HepG2 (cell line): ENCODE measurements around the gene RARA. TPM values are rescaled to one million over a fixed set of nuclear protein-coding genes. Genes with fewer than 3 reads are reported as not detected.

ENCODE experiments used
- ASH2L ChIP-seq: fragments of 300-600, 200-600 bp; sonication (generic); IDR thresholded peaks from 2 replicates; pipeline ENCODE4 v1.7.0; 2017; ENCODE audit warnings: low read depth, mild to moderate bottlenecking, moderate library complexity, mixed read lengths, low read length; ENCODE audit not compliant: insufficient read length
- CAMTA2 ChIP-seq: sonication (generic); formaldehyde crosslinking; IDR thresholded peaks from 2 replicates; pipeline ENCODE4 v1.4.0; 2020; ENCODE audit warnings: mild to moderate bottlenecking, missing genetic modification reagents, borderline replicate concordance
- ISL2 ChIP-seq: sonication (generic); formaldehyde crosslinking; IDR thresholded peaks from 2 replicates; pipeline ENCODE4 v1.5.0; 2020; ENCODE audit warnings: missing genetic modification reagents
- KLF16 ChIP-seq, 2 experiments: sonication (generic) in 1 of 2; formaldehyde crosslinking in 1 of 2; IDR thresholded peaks; 2 replicates each; pipeline versions ENCODE4 v1.6.1 to v1.8.0; 2016 to 2023; ENCODE audit warnings: missing genetic modification reagents in 2 of 2, missing compliant biosample characterization in 1 of 2
- RNF2 ChIP-seq: fragments of 450-650 bp; conservative IDR thresholded peaks from 2 replicates; pipeline ENCODE4 v1.6.1; 2016; ENCODE audit warnings: low read depth
- SRSF4 ChIP-seq: fragments of 200-400 bp; formaldehyde crosslinking; IDR thresholded peaks from one replicate; pipeline ENCODE4 v1.6.1; 2018; ENCODE audit warnings: mild to moderate bottlenecking, low read depth, low read length, moderate library complexity; ENCODE audit not compliant: poor library complexity, severe bottlenecking
- TRIM24 ChIP-seq: sonication (generic); formaldehyde crosslinking; IDR thresholded peaks from 2 replicates; pipeline ENCODE4 v1.8.0; 2022; ENCODE audit warnings: mild to moderate bottlenecking, missing genetic modification reagents
- ZBTB7A ChIP-seq: sonication (generic); formaldehyde crosslinking; IDR thresholded peaks from 2 replicates; pipeline ENCODE4 v1.8.0; 2022; ENCODE audit warnings: mild to moderate bottlenecking, missing genetic modification reagents
- ZKSCAN8 ChIP-seq: IDR thresholded peaks from 2 replicates; pipeline ENCODE4 v1.6.1; 2016; ENCODE audit warnings: borderline replicate concordance, missing genetic modification reagents, missing compliant biosample characterization
- ZNF101 ChIP-seq: sonication (generic); formaldehyde crosslinking; IDR thresholded peaks from 2 replicates; pipeline ENCODE4 v1.4.0; 2020; ENCODE audit warnings: mild to moderate bottlenecking, low read depth, missing genetic modification reagents, borderline replicate concordance
- ZNF331 ChIP-seq: sonication (generic); formaldehyde crosslinking; IDR thresholded peaks from 2 replicates; pipeline ENCODE4 v1.4.0; 2020; ENCODE audit warnings: missing genetic modification reagents
- ZNF530 ChIP-seq: sonication (generic); formaldehyde crosslinking; IDR thresholded peaks from 2 replicates; pipeline ENCODE4 v1.5.0; 2020; ENCODE audit warnings: low read depth, mild to moderate bottlenecking, missing genetic modification reagents
- ZNF879 ChIP-seq: sonication (generic); formaldehyde crosslinking; IDR thresholded peaks from 2 replicates; pipeline ENCODE4 v1.8.1; 2023; ENCODE audit warnings: missing genetic modification reagents
- ZSCAN25 ChIP-seq: sonication (generic); formaldehyde crosslinking; IDR thresholded peaks from 2 replicates; pipeline ENCODE4 v1.8.0; 2022; ENCODE audit warnings: mild to moderate bottlenecking, missing genetic modification reagents
- polyA plus RNA-seq, 8 experiments: library from polyadenylated mRNA; depleted of rRNA in 3 of 8; stranded (reverse) in 7 of 8; unstranded in 1 of 8; fragments of >200 nt; fragmentation: Illumina TruSeq in 4 of 8; extraction: Trizol in 4 of 8; gene quantifications; 2 replicates each; pipeline versions ENCODE4 v1.2.1 to v1.2.3, GENCODE V29; 2011 to 2016; ENCODE audit warnings: low read depth in 4 of 8, missing spikeins in 1 of 8, mixed read lengths in 1 of 8; ENCODE audit not compliant: insufficient read depth in 1 of 8
- total RNA-seq, 5 experiments: library from RNA; depleted of rRNA; stranded (reverse); fragments of >200 nt; fragmentation: Illumina TruSeq; extraction: Trizol; gene quantifications; 2 replicates each; pipeline ENCODE4 v1.2.3, GENCODE V29; 2016; ENCODE audit warnings: low read depth in 1 of 5
- TF ChIP-seq, protein P1 (sequence below): sonication (generic); formaldehyde crosslinking; IDR thresholded peaks from 2 replicates; pipeline ENCODE4 v1.5.1; 2020; ENCODE audit warnings: missing genetic modification reagents, mild to moderate bottlenecking, borderline replicate concordance
- TF ChIP-seq, protein P2 (sequence below): sonication (generic); formaldehyde crosslinking; IDR thresholded peaks from 2 replicates; pipeline ENCODE4 v1.5.0; 2020; ENCODE audit warnings: missing genetic modification reagents, mild to moderate bottlenecking, borderline replicate concordance
- TF ChIP-seq, protein P3 (sequence below): sonication (generic); formaldehyde crosslinking; IDR thresholded peaks from 2 replicates; pipeline ENCODE4 v1.9.0; 2022; ENCODE audit warnings: missing genetic modification reagents, mild to moderate bottlenecking, borderline replicate concordance
- TF ChIP-seq, protein P4 (sequence below): sonication (generic); formaldehyde crosslinking; IDR thresholded peaks from 2 replicates; pipeline ENCODE4 v1.5.0; 2020; ENCODE audit warnings: mild to moderate bottlenecking, missing genetic modification reagents, borderline replicate concordance

The RARA gene
- total and polyA plus RNA-seq, 2 of the 13 experiments (the other 11 are each of a cell fraction or from before 2014, with no cell fraction given), result 6.4 to 8.6 TPM

DNA sequence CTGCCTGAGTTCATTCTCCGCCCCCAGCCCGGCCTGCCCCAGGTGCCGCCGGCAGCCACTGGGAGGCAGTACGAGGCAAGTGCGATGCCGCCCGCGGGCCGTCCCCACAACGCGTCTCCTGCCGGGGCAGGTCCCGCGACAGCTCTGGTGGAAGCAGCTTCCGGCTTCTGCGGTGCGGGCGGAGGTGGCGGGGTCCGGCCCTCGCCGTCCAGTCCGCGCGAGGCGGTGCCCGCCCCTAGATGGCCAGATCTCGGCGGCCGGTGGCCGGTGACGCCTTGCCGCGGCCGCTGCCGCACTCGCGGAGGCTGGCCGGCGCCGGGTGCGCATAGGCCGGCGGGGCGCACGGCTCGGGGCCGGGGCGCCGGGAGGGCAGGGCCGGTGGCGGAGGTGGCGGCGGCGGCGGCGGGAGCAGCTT lies 53.7 kb downstream of the RARA start (continued):
- TF ChIP-seq, protein P1, sequence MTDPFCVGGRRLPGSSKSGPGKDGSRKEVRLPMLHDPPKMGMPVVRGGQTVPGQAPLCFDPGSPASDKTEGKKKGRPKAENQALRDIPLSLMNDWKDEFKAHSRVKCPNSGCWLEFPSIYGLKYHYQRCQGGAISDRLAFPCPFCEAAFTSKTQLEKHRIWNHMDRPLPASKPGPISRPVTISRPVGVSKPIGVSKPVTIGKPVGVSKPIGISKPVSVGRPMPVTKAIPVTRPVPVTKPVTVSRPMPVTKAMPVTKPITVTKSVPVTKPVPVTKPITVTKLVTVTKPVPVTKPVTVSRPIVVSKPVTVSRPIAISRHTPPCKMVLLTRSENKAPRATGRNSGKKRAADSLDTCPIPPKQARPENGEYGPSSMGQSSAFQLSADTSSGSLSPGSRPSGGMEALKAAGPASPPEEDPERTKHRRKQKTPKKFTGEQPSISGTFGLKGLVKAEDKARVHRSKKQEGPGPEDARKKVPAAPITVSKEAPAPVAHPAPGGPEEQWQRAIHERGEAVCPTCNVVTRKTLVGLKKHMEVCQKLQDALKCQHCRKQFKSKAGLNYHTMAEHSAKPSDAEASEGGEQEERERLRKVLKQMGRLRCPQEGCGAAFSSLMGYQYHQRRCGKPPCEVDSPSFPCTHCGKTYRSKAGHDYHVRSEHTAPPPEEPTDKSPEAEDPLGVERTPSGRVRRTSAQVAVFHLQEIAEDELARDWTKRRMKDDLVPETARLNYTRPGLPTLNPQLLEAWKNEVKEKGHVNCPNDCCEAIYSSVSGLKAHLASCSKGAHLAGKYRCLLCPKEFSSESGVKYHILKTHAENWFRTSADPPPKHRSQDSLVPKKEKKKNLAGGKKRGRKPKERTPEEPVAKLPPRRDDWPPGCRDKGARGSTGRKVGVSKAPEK, result 0 out of 2 replicates have a peak, but pooled peaks have one; percentile 85
- TF ChIP-seq ZNF530 (CRISPR knock-in tag), result no peak
- TF ChIP-seq ISL2 (CRISPR knock-in tag), result peak; percentile 74
- TF ChIP-seq RNF2, result peak; percentile 84
- TF ChIP-seq, protein P2, sequence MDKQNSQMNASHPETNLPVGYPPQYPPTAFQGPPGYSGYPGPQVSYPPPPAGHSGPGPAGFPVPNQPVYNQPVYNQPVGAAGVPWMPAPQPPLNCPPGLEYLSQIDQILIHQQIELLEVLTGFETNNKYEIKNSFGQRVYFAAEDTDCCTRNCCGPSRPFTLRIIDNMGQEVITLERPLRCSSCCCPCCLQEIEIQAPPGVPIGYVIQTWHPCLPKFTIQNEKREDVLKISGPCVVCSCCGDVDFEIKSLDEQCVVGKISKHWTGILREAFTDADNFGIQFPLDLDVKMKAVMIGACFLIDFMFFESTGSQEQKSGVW, result no peak
- TF ChIP-seq ZNF101 (CRISPR knock-in tag), result no peak
- peak; percentile 83; the same call in 1 of the 2 replicates for TF ChIP-seq ZKSCAN8 (CRISPR knock-in tag)
- no peak for TF ChIP-seq ZNF879 (CRISPR knock-in tag)
- no peak; the same call in 1 of the 2 replicates for TF ChIP-seq ZBTB7A
- peak; percentile 81 for TF ChIP-seq ZSCAN25 (CRISPR knock-in tag)
- TF ChIP-seq, protein P3, sequence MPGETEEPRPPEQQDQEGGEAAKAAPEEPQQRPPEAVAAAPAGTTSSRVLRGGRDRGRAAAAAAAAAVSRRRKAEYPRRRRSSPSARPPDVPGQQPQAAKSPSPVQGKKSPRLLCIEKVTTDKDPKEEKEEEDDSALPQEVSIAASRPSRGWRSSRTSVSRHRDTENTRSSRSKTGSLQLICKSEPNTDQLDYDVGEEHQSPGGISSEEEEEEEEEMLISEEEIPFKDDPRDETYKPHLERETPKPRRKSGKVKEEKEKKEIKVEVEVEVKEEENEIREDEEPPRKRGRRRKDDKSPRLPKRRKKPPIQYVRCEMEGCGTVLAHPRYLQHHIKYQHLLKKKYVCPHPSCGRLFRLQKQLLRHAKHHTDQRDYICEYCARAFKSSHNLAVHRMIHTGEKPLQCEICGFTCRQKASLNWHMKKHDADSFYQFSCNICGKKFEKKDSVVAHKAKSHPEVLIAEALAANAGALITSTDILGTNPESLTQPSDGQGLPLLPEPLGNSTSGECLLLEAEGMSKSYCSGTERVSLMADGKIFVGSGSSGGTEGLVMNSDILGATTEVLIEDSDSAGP (CRISPR knock-in tag), result peak; percentile 93
- no peak for TF ChIP-seq SRSF4
- TF ChIP-seq, protein P4, sequence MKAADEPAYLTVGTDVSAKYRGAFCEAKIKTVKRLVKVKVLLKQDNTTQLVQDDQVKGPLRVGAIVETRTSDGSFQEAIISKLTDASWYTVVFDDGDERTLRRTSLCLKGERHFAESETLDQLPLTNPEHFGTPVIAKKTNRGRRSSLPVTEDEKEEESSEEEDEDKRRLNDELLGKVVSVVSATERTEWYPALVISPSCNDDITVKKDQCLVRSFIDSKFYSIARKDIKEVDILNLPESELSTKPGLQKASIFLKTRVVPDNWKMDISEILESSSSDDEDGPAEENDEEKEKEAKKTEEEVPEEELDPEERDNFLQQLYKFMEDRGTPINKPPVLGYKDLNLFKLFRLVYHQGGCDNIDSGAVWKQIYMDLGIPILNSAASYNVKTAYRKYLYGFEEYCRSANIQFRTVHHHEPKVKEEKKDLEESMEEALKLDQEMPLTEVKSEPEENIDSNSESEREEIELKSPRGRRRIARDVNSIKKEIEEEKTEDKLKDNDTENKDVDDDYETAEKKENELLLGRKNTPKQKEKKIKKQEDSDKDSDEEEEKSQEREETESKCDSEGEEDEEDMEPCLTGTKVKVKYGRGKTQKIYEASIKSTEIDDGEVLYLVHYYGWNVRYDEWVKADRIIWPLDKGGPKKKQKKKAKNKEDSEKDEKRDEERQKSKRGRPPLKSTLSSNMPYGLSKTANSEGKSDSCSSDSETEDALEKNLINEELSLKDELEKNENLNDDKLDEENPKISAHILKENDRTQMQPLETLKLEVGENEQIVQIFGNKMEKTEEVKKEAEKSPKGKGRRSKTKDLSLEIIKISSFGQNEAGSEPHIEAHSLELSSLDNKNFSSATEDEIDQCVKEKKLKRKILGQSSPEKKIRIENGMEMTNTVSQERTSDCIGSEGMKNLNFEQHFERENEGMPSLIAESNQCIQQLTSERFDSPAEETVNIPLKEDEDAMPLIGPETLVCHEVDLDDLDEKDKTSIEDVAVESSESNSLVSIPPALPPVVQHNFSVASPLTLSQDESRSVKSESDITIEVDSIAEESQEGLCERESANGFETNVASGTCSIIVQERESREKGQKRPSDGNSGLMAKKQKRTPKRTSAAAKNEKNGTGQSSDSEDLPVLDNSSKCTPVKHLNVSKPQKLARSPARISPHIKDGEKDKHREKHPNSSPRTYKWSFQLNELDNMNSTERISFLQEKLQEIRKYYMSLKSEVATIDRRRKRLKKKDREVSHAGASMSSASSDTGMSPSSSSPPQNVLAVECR (CRISPR knock-in tag), result peak; percentile 78; the same call in 1 of the 2 replicates
- TF ChIP-seq TRIM24 (CRISPR knock-in tag), result no peak
- peak; percentile 92; the same call in 1 of the 2 replicates for TF ChIP-seq ZNF331
- TF ChIP-seq CAMTA2 (CRISPR knock-in tag), result no peak
- peak; percentile 37 for TF ChIP-seq ASH2L
- TF ChIP-seq KLF16 (CRISPR knock-in tag; IDR thresholded peaks at IDR 0.05), result peak in 1 of 2 experiments; percentile 94; a peak in 2 of 4 replicates
